Stimulated activated CD8-positive, alpha-beta memory T cell treated with anti-CD3 and anti-CD28 coated beads, Interleukin-4, amount 100 ng/mL, for 48 hours (primary cell): ENCODE data around the gene CHRNA3.

Experiments
- DNase-seq: peaks from one replicate; pipeline ENCODE4 v3.0.0-alpha.2; 2020

The CHRNA3 gene

DNA sequence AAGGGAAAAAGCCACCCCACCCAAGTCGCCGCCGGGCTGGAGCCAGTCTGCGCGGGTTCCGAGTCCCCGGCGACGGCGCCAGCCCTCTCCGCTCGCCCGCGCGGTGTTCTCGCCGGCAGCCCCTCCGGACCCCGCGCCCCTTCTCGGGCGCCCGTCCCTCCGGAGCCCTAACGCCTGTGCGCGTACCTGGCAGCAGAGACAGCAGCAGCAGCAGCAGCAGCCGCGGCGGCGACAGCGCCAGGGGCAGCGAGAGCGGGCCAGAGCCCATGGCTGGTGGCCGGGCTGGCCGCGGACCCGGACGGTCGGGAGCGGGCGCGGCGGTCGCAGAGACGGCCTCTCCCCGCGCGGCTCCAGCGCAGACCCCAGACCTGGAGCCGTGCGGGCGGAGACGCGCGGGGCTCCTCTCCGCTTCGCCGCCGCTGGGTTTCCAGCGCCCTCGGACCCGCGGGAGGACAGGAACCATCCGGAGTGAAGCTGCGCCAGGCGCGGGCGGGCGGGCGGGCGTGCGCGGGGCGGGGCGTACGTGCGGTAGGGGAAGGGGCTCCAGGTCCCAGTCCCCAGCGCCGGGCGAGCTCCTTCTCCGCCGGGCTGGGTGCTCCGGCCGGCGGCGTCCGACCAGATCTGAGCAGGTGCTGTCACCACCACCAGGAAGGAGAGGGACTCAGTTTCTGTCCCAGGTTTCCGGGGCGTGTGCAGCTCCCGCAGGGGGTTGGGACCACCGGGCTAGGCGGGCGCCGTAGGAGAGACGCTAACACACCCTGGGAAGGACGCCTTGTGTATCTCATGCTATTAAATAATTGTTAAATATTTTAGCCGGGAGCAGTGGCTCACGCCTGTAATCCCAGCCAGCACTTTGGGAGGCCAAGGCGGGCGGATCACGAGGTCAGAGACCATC lies at the start of gene CHRNA3:
Gene CHRNA3, minus strand, starts transcription at position 470 of the 895 bp plus-strand sequence. Its CDS starts 202 bp downstream, at position 268.
- DNase-seq = no peak

DNA sequence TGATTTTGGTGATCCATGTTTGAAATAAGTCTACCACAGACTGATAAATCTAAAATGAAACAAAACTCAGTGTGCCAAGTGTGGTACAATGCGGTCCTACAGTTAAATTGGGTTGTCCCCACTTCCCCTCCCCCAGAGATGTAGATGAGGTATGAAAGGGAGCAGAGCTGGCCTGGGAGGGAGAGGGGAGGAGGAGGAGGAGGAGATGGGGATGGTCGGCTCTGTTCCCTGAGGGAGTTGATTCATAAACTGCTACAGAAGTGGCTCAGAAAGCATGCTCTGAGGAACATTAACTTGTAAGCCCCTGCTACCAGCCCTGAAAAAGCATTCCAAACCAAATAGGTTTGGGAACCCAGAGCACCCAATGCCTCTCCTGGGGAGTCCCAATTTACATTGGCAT lies 48.2 kb upstream of the CHRNA3 start:
- DNase-seq = no peak

DNA sequence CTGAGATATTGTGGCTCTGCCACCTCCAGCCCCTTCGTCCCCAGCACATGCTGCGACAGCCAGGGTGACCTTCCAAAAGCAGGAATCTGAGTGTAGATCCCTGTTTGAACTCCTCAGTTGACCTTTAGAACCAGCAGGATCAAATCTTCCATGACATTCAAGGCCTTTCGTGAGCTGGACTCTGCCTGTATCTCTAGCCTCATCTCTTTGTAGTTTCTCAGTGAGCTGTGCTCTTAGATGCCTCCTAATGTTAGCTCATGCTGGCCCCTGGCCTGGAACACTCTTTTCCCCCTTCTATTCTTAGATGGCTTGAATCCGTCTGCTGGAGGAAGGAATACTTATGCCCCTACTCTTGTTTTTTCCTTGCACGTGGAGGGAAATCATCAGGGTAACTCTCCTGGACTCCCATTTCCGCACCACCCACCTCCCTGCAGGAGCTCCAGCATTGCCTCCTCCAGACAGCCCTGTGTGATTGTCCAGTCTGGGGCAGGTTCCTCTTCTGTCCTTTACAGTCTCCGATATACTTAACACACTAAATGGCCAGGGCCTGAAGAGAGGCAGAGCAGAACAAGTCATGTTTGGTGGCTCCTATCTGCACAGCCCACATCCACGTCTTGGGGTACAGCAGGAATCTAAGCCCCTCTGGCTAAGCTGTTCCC lies 46.9 kb upstream of the CHRNA3 start:
- no peak for DNase-seq

DNA sequence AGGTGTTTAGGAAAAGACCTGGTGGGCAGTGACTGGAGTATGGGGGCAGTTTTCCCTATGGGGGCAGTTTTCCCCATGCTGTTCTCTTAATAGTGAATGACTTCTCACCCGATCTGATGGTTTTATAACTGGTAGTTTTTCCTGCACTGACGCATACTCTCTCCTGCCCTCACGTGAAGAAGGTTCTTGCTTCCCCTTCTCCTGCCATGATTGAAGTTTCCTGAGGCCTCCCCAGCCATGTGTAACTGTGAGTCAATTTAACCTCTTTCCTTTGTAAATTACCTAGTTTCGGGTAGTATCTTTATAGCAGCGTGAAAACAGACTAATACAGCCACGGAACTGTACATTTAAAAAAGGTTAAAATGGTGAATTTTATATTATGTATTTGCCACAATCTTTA lies 45.2 kb upstream of the CHRNA3 start:
- DNase-seq = no peak

DNA sequence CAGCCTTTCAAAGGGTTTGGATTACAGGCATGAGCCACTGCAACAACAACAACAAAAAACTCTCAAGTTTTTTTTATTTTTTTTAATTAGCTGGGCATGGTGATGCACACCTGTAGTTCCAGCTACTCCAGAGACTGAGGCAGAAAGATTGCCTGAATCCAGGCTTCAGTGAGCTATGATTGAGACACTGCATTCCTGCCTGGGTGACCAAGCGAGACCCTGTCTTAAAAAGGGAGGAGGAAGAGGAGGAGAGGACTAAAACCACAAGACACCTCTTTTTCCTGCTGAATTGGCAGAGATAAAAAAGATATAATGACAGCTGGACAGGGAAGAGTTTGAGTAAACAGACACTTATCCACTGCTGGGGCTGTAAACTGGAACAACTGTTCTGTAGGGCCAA lies 42.9 kb upstream of the CHRNA3 start:
- no peak for DNase-seq

DNA sequence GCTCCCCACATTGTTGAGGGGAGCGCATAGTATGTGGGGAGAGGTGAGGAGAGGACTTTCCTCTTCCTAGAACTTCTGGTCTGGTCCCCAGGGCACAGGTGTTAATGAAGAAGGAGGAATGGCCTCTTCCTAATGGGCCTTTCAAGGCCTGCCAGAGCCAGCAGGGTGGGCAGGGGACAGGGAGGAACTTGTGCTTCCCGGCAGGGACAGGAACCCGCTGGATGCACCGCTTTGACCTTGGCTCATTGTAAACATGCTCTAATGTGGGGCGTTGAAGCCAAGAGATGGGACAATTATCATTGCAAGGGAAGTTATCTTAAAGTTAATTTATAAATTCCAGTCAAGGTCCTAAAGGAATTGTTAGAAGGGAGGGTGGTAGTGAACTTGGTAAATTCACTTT lies 41.2 kb upstream of the CHRNA3 start:
- DNase-seq = no peak

DNA sequence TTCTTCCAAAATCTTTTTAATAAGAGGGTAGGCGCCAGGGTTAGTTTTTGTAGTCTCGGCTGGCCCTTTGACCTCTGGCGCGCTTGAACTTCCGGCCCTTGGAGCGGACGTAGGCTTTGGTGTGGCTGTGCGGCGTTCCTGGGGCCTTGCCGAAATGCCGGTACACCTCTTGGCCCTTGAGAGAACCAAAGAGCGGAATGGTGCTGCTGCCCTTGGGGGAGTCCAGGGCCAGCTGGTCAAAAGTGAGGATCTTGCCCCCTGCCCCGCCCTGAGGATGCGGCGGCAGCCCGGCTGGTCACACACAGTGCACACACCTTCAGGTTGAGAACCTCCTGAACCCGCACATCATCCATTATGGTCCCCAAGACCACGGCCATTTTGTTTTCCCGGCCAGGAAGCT lies 40.2 kb upstream of the CHRNA3 start:
- DNase-seq = no peak

DNA sequence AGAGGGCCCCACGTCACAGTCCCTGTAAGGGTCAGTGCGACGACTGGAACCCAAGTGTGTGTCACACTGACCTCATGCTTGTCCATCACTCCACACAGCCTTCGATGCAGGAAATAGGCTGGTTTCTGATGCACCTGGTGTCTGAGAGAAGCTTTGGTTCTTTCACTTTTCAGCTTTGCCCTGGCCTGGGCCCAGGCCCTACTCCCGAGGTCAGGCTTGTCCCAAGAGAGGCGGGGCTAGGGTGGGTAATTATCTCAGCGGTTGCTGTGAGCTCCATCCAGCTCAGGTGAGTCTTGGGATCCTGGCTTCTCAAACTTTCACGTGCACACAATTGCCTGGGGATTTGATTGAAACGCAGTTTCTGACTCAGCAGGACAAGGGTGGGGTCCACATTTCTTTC lies 39.8 kb upstream of the CHRNA3 start:
- no peak for DNase-seq

DNA sequence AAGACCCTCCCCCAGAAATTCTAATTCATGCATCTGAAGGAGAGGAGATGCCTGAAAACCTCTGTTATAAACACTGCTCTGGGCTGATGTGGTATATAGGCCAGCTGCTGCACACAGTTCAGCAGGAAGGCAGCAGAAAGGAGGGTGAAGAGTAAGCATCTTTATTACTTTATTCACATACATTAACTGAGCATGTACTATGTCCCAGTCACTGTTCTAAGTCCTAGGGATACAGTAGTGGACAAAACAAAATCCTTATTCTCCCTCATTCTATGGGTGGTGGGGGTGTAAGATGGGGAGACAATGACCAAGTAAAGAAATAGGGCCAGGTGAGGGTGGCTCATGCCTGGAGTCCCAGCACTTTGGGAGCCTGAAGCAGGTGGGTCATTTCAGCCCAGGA lies 38.0 kb upstream of the CHRNA3 start:
- no peak for DNase-seq

DNA sequence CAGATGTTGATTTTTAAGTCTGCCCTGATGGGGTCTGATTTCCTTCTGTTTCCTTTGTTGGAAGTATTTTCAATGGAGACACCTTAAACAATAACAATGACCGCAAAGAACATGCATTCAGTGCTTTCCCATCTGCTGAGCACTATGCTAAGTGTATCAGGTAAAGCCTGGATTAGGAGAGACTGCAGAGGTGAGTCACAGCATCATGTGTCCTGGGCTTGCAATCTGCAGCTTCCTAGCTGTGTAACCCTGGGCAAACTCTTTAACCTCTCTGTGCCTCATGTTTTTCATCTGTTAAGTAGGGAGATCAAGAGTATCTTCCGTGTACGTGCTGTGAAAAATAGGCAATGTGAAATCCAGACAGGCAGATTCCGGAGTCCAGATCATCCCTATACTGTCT lies 33.5 kb upstream of the CHRNA3 start:
- DNase-seq = no peak

DNA sequence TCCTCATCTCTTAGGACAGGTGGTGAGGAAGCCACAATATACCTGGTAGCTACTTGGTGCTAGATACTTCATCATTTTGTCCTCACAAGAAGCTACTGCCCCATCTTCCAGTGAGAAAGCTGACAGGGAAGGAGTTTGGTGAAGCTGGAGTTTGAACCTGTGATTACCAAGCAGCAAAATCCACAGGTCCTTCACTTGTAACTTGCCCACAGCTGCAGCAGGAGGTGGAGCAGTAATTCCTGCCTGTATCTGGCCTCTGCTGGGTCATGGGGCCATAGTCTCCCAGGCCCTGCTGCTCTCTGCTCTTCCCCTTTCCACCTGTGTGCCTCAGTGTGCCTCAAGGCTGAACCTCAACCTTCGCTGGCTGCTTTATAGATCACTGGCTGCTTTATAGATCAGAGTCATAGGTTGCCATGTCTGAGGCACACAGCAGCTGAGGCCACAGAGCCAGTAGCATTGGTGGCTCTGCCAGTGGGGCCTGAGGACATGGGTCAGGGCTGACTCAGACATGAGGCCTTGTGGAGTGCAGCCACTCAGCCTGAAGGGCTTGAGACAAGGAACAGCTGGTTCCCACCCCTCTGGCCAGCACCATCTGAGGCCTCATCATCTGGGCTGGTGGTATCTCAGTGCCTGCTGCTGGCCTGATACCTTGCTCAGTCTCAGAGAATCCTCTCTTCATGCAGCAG lies 31.3 kb upstream of the CHRNA3 start:
- DNase-seq = no peak

DNA sequence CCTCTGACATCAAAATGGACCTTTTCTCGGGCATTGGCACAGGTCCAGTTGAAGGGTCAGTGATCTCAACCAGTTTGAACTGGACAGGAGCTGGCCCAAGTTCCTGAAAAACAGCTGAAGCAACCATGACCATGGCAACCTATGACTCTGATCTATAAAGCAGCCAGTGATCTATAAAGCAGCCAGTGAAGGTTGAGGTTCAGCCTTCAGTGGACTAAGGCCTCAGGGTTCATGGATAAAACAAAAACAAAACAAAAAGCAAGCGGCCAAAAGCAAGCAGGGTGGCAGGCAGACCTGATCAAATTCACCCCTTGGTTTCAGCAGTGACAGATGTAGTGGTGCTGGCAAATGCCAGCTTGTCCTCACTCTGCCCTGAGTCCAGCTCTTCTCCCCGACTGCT lies 30.2 kb upstream of the CHRNA3 start:
- DNase-seq = no peak

DNA sequence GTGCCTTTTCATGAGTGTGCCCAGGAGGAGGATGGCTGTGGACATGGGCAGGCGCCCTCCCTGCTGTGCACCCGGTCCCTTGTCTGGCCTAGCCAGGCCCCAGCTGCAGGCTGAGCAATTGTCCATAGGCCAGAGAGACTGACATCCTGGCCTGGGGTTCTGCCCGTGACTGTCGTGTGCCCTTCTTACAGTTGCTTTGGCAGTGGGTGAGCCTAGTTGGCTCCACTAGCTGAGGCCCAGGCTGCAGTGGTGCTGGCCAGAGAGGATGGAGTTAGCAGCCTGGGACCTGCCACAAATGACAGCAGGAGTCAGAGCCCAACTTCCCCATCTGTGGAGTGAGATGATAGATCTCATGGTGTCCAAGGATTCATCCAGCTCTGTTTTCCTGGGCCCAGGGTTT lies 29.2 kb upstream of the CHRNA3 start:
- no peak for DNase-seq

DNA sequence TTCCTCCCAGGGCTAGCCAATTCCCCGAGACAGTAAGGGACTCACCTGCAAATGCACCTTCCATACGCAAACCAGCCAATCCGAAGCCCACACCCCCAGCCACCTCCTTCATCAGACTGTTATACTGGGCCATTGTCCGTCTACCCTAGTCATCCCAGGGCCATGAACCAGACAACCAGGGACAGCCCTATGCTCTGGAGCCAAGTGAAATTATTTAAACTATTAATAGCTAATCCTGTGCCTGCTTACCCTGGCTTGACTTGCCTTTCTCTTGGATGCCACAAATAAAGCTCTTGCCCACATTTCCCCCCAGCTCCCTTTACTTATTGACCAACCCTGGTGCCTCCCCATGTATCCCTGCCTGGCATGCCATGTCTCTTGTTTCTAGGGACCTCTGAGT lies 24.2 kb upstream of the CHRNA3 start:
- no peak for DNase-seq

DNA sequence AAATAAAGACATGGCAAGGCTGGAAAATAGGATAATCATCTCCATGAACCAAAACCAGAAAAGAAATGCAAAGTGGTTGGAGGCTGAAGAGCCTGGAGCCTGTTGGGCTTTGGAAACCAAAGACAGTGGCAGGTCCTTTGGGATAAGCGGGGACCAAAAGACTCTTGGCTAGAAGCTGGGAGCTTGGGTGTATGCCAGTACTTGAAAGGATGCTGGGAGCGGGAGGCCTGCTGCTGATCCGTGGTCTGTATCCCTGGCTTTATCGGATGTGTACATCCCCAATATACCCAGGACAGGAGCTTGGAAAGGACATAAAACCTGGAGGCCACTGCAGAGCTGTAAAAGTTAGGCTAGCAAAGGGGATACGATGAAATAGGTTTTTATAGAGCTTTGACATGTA lies 21.5 kb upstream of the CHRNA3 start:
- no peak for DNase-seq

DNA sequence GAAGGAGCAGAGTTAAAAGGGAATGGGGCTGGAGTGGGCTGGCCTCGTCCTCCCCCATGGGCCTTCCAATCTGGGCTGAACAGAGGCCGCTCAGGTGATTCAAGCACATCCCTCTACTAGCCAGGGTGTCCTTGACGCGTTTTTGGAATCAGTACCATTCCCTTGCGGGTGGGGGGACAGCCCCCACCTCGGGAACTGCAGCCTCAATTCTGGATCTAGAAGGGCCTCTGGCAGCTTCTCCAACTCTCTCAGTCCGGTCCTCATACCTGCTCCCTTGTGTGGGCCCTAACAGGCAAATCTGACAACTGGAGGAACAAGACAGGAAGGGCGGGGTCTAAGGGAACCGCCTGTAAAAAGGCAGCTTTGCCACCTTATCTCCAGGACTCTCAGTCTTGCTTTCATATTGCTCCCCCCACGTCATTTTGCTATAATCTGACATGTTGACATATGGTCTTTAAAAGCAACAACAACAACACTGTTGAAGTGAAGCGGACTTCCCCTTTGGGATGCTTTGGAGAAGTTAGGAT lies 21.0 kb upstream of the CHRNA3 start:
- DNase-seq = no peak

DNA sequence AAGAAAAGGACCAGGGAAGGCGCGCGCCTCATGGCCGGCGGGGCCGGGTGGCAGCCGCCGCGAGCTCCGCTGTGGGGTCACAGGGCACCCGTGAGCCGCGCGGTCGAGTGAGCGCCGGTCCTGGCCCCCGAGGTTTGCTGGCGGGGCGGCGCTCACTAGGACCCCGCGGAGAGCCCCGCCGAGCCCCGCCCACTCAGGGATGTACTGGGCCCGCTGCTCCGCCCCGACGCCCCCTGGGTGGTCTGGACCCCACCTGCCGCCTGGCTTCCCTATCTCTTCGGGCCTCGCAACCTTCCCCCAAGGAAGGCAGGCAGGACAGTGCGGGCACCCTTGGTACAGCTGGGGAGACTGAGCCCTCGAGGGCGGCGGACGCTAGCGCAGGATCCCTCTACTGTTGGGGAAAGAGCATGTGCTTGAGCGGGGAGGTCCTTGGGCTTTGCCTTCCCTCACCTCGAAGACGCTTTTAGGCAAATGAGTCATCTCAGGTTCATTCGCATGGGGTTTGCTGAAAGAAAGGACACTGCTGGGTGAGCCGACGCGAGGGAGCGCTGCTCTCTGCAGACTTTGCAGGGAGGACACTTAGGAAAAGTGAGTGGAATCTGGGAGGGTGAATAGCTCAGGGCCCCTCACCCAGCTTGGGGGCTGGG lies 20.4 kb upstream of the CHRNA3 start, which contains the start of gene CHRNB4:
Gene CHRNB4, minus strand, starts transcription at position 109 of the 647 bp plus-strand sequence. Its CDS starts 77 bp downstream, at position 32.
- peak; percentile 47 for DNase-seq

DNA sequence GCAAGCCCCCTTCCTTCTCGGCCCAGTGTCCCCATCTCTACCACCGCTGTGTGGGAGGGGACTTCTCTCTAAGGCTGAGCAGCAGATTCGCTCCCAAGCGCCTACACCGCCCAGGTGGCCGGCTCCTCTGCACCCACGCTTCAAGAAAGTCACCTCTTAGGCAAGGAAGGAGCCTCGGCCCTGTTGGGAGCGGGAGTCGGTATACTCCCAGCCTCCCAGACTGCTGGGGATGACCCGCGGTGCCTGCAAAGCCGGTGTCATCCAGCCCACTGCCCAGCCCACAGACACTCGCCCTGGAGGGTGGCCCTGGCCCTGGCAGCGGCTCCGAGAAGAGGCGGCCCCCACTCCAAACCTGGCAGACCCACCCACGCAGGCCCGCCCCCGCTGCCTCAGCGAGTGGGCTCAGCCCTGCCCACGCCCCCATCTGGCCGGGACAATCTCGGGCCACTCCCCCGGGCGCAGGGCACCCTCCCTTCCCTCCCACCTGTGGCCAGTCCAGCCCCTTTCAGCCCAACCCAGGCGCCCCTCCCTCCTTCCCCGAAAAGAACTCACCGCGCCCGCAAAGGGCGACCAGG lies 19.8 kb upstream of the CHRNA3 start:
- DNase-seq = no peak

DNA sequence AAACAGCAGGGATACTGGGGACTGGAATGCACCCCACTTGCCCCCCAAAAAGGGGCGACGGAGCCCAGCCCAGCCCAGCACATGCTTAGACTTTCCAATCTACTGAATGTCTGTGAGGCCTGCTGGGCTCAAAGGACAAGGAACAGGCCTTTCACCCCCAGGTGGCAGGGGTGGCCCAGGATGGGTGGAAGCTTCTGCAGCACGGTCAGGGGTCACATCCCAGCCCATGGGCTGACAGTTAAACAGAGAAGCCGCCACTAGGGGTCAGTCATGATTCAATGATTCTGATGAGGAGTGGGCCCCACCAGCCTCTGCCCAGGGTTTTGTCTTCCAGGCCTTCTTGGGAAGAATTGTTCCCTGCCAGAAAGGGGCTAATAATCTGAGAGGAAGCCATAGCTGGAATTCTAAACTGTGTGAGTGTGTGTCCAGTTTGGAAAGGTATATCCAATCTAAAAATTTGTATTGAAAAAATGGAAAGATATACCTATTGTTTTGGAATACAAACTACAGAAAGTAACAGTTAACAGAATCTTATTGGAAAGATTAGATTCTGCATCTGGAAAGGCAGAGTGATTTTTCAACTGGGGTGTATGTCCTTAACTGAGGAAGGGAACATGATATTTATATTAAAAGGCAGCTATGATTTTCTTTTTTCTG lies 18.0 kb upstream of the CHRNA3 start:
- DNase-seq = peak; percentile 77

DNA sequence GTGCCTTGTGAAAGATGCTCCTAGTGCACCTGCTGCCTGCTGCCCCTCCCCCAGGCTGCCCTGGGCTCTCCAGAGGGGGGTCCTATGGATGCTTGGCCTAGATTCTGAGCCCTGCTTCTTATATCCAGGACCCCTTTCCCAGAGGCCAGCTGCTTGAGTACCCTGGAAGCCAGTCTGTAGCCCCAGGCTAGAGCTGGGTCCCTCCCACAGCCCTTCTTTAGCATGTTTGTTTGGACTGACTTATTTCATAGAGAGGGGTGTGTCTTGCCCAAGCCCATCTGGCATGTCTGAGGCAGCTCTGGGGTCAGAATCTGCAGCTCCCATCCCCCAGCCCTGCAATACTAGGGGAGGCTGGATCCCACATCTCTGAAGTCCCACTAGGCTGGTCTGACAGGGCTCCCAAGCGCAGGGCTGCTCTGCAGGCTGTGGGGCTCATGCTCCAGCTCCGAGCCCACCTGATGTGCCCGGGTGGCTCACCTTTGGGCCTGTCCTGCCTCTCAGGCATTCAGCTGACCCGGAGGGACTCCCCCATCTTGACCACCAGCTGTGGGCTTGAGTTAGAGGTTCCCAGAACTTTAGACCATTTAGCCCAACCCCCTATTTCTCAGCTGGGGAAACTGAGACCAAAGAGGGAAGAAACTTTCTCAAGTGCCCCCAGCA lies 17.1 kb upstream of the CHRNA3 start:
- no peak for DNase-seq

DNA sequence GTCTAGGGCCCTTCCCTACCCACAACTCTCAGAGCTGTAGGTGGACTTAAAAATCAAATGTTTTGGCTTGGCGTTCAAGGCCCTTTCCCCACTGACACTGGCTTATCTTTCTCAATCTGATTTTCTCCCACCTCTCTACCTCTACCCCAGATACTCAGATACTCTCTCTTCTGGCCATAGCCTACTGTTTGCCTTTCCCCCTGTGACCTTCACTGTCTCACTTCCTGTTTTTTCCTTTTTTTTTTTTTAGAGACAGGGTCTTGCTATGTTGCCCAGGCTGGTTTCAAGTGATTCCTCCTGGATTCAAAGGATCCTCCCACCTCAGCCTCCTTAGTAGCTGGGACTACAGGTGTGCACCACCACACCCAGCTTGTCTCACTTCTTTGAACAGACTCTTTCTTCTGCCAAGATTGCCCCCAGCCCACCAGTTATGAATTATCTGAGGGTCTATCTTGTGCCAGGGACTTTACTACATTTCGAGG lies 15.6 kb upstream of the CHRNA3 start:
- no peak for DNase-seq
